HG02885 (cell line): ENCODE data around the gene DHRS7B.
"Not testable (repeated sequence)": the region's sequence is repeated elsewhere in the genome, so short reads cannot be mapped to it uniquely, and the experiment has no call there.

Source experiments
- ATAC-seq: cut with Tn5 transposase; IDR thresholded peaks from one replicate; pipeline ENCODE4 v1.9.1; 2021; ENCODE audit warnings: mild to moderate bottlenecking; ENCODE audit not compliant: unreplicated experiment, poor library complexity

The DHRS7B gene

GRCh38 chr17:21200590-21201297, 74.0 kb downstream of the DHRS7B start:
- no peak for ATAC-seq

DNA sequence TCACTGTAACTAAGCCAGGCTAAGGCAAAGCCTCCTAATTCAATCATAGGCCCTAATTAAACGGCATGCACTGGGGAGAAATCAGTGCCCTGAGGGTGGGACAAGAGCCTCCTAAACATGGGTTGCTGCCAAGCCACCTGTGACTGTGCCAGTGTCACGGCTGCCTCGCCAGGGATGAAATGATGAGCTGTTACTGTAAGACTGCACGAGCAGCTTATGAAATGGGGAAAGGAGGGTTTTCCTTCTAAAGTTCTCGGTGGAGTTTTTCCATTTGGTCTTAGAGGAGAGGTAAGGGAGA, 74.5 kb downstream of the DHRS7B start:
- ATAC-seq = no peak

DNA sequence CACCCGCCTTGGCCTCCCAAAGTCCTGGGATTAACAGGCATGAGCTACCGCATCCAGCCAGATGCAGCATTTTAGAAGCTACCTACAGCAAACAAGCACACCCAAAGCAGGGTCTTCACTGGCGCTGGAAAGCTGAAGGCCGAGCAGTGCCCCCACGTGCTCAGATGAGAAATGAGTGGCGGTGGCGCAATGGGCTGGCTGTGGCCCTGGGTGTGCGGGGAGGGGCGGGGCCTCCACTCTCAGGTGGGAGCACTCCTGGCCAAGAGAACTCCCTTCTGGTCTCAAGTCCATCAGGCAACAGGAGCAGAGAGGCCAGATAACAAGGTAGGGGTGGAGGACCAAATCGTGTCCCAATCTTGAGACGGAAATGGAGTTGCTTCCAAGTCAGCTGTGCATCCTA, 75.1 kb downstream of the DHRS7B start:
- no peak for ATAC-seq

GRCh38 chr17:21202512-21202911, 75.7 kb downstream of the DHRS7B start:
- ATAC-seq = no peak

DNA sequence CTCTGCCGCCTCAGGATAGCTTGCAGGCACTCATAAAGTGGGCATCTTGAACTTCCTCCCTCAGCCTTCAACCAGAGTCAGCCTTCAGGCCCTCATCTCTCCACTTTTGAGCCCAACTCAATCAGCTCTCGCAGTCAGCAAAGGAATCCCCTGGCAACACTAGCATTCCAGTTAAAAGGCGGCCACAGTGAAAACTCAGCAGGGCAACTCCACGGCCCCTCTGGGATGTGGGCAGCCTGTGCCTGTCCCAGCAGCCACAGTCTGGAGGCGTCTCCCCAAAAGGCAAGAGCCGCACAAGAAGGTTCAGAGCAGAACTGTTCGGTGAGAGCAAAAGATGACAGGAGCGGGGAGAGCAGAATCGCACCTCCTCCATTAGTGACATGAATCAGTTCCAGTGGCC, 78.2 kb downstream of the DHRS7B start:
- ATAC-seq = no peak

DNA sequence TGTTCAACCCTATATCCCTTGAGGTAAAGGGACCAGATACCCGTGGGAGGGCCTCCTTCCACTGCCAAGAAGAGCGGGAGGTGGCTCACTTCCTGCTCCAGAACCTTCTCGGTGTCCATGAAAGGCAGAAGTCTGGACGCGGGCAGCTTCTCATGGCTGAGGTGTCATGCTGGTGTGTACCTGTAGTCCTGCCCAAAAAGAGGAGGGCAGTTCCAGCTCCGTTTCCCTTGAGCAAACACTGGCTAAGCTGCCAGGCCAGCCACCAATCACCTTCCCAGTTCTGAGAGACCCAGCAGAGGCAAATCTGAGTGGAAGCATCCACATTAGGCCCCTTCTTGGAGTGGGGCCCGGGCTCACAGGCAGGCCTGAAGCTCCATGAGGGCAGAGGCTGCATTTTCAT, 81.6 kb downstream of the DHRS7B start:
- no peak for ATAC-seq

DNA sequence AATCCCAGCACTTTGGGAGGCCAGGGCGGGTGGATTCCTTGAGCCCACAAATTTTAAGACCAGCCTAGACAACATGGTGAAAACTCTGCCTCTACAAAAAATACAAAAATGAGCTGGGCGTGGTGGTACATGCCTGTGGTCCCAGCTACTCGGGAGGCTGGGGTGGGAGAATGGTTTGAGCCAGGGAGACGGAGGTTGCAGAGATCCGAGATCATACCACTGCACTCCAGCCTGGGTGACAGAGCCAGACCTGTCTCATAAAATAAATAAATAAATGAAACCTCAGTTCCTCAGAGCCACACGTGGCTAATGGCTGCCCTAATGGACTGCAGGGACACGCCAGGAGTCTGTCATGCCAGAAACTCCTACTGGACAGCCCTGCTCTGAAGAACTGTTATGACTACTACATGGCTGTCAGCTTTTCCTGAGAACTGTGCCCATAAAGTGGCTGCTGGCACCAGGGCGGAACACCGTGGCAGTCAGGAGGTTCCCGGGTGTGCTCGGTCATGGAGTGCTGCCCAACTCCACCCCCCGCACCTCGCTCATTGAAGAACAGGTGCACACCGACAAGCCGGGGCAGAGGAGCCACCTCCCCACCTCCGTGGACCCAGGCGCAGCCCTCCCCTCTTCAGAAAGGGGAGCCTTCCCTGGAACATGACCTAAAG, 82.9 kb downstream of the DHRS7B start:
- no peak for ATAC-seq

- no peak for ATAC-seq
Measured at GRCh38 chr17:21210411-21211076, 83.8 kb downstream of the DHRS7B start.

DNA sequence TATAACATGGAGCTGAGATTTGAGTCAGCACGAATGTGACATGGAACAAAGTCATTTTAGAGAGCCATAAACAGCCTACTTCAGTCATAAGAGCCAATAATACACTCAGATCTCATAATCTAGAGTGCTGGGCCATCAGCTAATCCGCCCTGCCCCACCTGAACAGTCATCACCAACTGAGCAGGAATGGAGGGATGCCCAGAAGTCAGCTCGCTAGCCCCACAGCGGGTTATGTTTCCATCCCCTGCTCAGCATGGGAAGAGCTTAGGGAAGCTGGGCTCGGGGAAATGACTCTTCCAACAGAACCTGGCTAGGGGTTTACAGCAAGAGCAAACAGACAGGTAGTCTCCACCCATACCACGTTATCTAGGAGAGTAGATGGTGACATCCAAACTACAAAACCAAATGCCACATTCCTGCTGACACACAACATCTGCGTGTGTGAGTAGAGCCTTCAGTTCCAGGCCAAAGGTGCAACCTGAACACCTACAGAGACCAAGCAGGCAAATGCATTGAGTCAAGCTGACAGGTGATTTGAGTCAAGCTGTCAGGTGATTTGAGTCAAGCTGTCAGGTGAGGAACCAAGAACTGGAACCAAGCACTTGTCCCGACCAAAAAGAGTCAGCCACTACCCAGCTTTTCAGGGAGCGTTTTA, 85.2 kb downstream of the DHRS7B start:
- no peak for ATAC-seq

- ATAC-seq = no peak
Measured at GRCh38 chr17:21212826-21213637, 86.3 kb downstream of the DHRS7B start.

- ATAC-seq = peak; percentile 12
Measured at GRCh38 chr17:21213638-21214014, 86.9 kb downstream of the DHRS7B start.

GRCh38 chr17:21214015-21214776, 87.4 kb downstream of the DHRS7B start, which contains the start of gene TMEM11:
Gene TMEM11, minus strand, starts transcription at chr17:21214161. Its CDS starts 9 bp downstream, at chr17:21214152.
- ATAC-seq = peak; percentile 84

GRCh38 chr17:21214777-21215541, 88.2 kb downstream of the DHRS7B start:
- peak; percentile 17 for ATAC-seq

DNA sequence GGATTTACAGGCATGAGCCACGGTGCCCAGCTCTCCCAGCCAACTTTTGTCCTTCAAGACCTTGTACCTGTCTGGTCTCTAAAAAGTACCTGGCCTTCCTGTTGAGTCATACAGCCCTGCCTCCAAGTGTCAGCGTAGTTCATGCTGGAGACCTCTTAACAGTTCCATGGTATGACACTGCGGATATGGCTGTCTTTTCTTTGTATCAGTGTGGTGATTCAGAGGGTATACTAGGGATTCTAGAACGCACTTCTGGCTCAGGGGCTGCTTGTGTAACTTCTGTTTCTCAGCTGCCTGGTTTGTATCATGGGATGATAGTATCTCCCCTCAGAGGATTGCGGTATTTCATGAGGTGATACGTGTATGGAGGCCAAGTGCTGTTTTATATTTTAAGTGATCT, 89.2 kb downstream of the DHRS7B start:
- no peak for ATAC-seq

DNA sequence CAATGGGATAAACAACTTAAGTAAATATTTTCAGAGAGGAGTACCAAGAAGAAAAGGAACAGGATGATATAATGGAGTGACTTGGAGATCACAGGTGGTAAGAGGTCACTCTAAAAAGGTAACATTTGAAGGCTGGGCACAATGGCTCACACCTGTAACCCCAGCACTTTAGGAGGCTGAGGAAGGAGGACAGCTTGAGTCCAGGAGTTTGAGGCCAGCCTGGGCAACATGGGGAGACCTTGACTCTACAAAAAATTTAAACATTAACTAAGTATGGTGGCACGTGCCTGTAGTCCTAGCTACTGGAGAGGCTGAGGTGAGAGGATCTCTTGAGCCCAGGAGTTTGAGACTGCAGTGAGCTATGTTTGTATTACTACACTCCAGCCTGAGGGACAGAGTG, 90.6 kb downstream of the DHRS7B start:
- ATAC-seq = no peak

GRCh38 chr17:21218101-21218500, 91.3 kb downstream of the DHRS7B start:
- ATAC-seq = no peak

GRCh38 chr17:21218831-21219380, 92.1 kb downstream of the DHRS7B start:
- no peak for ATAC-seq

DNA sequence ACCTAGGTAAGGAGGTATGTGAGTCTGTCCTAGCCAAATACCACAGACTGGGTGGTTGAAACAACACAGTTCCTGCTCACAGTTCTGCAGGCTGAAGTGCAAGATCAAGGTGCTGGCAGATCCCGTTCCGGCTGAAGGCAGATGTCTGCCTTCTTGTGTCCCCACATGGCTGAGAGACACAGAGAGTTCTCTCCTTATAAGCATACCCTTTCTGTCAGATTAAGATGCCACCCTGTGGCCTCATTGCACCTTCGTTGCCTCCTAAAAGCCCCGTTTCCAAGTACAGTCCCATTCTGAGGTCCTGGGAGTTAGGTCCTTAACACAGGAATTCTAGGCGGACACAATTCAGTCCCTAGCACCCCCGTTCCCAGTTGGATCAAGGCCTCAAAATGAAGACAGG, 96.3 kb downstream of the DHRS7B start:
- no peak for ATAC-seq

DNA sequence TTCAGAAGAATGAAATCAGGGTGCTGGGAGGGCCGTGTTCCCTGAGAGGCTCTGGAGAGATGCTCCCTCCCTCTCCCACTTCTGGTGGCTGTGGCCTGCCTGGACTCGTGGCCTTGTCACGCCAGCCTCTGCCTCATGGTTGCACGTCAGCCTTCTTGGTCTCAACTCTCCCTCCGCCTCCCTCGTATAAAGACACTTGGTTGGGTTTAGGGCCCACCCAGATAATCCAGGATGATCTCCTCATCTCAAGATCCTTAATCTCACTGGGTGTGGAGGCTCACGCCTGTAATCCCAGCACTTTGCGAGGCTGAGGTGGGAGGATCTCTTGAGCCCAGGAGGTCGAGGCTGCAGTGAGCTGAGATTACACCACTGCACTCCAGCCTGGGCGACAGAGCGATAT, 100.5 kb downstream of the DHRS7B start:
- not testable (repeated sequence) for ATAC-seq
